ENCODE measurements around the gene TSPAN17.

- TF ChIP-seq EZH2 (IDR thresholded peaks at IDR 0.05; ENCODE audit: borderline replicate concordance, low read depth, low read length, poor library complexity, severe bottlenecking) (no peak), CTCF (conservative IDR thresholded peaks at IDR 0.05; ENCODE audit: low read depth, low read length) (no peak)
Measured at GRCh38 chr5:176685010-176685409, 37.7 kb downstream of the TSPAN17 start.

Data from A673 (cell line).